Brain microvascular endothelial cell (primary cell): ENCODE data around the gene SIN3B.
A peak's percentile ranks its signal among the peaks of the same experiment; 100 is the strongest.

Experiments used
- DNase-seq: peaks from one replicate; pipeline ENCODE4 v3.0.0-alpha.2; 2020
- H3K27ac ChIP-seq: fragments of 250-450 bp; sonication (Bioruptor Pico); 2 replicates; pipeline ENCODE4 v1.5.1; 2020; ENCODE audit warnings: mild to moderate bottlenecking, moderate library complexity
- H3K27me3 ChIP-seq: fragments of 250-450 bp; sonication (Bioruptor Pico); replicated peaks from 2 replicates; pipeline ENCODE4 v1.5.1; 2020; ENCODE audit warnings: mild to moderate bottlenecking
- H3K36me3 ChIP-seq: fragments of 250-450 bp; sonication (Bioruptor Pico); replicated peaks from 2 replicates; pipeline ENCODE4 v1.5.1; 2020; ENCODE audit warnings: mild to moderate bottlenecking
- H3K4me3 ChIP-seq: 2 replicates; pipeline ENCODE4 v1.5.1; 2011; ENCODE audit warnings: low read depth, mild to moderate bottlenecking, control low read depth, low read length, moderate library complexity
- in situ Hi-C: cut with HindIII; loops from 2 replicates; pipeline ENCODE4 v1.10.0; 2017; ENCODE audit warnings: low sequenced_read_pairs, low pct_ligation_motif_present
- TF ChIP-seq, protein P1 (sequence below): IDR thresholded peaks from 2 replicates; pipeline ENCODE4 v1.5.1; 2011; ENCODE audit warnings: low read depth, mild to moderate bottlenecking, moderate library complexity, low read length, control low read depth, inconsistent platforms; ENCODE audit errors: missing control alignments

Gene SIN3B

DNA sequence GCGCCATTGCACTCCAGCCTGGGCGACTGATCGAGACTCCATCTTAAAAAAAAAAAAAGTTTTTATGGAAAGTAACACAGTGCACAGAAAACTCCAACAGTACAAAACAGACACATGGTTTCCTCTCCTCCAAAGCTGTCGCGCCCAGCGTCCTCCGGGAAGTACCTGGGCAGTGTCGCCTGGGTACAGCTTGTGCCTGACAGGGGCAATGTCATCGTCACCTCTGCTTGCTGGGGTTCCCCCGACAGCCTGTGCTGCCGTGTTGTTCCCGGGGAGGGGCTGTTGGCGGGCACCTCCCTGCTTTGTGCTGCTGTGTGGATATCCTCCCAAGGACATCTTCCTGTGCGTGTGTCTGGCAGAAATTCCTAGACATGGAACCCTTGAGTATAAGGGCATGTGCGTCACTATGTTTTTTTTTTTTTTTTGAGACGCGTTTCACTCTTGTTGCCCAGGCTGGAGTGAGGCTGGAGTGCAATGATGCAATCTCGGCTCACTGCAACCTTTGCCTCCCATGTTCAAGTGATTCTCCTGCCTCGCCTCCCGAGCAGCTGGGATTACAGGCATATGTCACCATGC lies 57.2 kb downstream of the SIN3B start:
- TF ChIP-seq, protein P1, sequence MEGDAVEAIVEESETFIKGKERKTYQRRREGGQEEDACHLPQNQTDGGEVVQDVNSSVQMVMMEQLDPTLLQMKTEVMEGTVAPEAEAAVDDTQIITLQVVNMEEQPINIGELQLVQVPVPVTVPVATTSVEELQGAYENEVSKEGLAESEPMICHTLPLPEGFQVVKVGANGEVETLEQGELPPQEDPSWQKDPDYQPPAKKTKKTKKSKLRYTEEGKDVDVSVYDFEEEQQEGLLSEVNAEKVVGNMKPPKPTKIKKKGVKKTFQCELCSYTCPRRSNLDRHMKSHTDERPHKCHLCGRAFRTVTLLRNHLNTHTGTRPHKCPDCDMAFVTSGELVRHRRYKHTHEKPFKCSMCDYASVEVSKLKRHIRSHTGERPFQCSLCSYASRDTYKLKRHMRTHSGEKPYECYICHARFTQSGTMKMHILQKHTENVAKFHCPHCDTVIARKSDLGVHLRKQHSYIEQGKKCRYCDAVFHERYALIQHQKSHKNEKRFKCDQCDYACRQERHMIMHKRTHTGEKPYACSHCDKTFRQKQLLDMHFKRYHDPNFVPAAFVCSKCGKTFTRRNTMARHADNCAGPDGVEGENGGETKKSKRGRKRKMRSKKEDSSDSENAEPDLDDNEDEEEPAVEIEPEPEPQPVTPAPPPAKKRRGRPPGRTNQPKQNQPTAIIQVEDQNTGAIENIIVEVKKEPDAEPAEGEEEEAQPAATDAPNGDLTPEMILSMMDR = no peak
- Histone ChIP-seq H3K27me3 (no peaks in the 10 kb centered on the region), H3K4me3 (no peak overlapping the region), H3K36me3 (no peaks in the 10 kb centered on the region), H3K27ac (peak overlapping the region; percentile 90)
- DNase-seq = peak; percentile 83
- in situ Hi-C loops = no loop called here

DNA sequence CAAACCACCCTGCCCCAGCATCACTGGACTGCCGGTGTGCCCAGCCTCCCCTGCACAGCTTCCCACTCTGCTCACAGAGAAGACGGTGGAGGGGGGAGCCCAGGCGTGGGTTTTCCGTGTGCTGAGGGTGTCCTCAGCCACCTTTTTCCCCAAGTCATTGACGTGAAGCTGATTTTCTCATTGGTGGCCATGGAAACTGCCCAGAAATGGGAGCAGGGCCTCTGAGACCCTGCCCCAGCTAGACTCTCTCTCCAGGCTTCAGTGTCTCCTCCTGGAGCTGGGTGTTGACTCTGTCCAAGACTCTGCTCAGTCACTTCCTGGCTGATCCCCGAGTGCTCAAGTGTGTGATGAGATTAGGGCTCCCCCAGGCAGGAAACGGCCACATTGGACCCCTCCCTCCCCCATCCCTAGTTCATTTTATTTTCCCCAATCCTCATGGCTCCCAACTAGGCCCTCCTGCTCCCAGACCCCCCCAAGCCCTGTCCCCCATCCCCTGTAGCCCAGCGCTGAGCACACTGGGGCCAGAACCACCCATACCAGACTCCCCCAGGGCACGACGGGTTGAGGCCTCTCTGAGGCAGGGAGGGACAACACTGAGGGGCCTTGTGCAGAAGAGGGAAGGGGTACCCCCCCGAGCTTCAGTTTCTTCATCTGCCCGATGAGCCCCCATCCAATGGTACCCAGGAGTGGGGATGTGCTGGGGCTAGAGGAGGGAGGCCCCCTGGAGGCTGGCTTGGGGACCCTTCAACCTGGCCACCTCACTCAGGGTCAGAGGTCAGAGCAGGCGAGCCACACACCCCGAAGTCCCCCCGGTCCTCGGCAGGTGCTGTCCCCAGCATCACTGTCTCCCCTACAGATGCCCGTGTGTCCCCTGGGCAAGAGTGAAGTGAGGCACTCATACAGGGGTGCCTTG lies 58.4 kb downstream of the SIN3B start:
- H3K4me3 ChIP-seq = no peak overlapping the region
- H3K36me3 ChIP-seq = no peaks in the 10 kb centered on the region
- TF ChIP-seq, protein P1 = no peak
- H3K27me3 ChIP-seq = no peaks in the 10 kb centered on the region
- in situ Hi-C loops = no loop called here
- DNase-seq = no peak
- H3K27ac ChIP-seq = peak overlapping the region; percentile 90

DNA sequence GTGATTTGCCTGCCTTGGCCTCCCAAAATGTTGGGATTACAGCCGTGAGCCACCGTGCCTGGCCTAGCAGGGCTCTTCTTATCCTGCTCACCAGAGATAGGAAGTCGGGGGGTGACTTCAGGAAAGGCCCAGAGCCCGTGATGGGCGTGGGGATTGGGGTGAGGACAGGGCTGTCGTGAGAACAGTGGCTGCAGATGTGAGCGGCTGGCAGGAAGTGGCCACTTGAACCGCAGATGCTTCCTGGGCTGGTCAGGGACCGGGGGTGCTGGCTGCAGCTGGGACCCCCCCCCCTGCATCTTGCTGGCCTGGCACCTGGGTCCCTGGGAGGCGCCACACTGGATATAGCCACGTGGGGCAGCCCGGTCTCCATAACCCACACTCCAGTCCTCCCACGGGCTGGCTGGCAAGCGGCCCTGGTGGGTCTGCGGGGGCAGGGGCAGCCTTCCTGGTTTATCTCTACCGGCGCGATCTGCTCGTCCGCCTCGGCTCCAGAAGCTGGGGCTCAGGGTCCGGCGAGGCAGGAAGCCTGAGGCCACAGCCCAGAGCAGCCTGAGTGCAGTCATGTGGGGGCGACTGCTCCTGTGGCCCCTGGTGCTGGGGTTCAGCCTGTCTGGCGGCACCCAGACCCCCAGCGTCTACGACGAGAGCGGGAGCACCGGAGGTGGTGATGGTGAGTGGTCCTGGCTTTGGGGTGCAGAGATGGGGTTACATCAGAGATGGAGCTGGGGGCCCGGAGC lies 59.6 kb downstream of the SIN3B start, which contains the start of gene F2RL3:
F2RL3 (plus strand) TSS at position 371 of the 737 bp plus-strand sequence; CDS start at position 562, 191 bp downstream.
- H3K36me3 ChIP-seq = no peaks in the 10 kb centered on the region
- H3K27ac ChIP-seq = peak within 1 kb of the TSS; percentile 18
- peak; percentile 40 for DNase-seq
- TF ChIP-seq, protein P1 = no peak
- H3K4me3 ChIP-seq = no peak within 1 kb of the TSS
- in situ Hi-C loops = no loop called here
- H3K27me3 ChIP-seq = no peaks in the 10 kb centered on the region

GRCh38 chr19:16889366-16889882 lies 60.2 kb downstream of the SIN3B start:
- DNase-seq = no peak
- in situ Hi-C loops = no loop called here
- Histone ChIP-seq H3K27me3 (no peaks in the 10 kb centered on the region), H3K36me3 (no peaks in the 10 kb centered on the region), H3K27ac (no peak overlapping the region), H3K4me3 (no peak overlapping the region)
- TF ChIP-seq, protein P1 = no peak

DNA sequence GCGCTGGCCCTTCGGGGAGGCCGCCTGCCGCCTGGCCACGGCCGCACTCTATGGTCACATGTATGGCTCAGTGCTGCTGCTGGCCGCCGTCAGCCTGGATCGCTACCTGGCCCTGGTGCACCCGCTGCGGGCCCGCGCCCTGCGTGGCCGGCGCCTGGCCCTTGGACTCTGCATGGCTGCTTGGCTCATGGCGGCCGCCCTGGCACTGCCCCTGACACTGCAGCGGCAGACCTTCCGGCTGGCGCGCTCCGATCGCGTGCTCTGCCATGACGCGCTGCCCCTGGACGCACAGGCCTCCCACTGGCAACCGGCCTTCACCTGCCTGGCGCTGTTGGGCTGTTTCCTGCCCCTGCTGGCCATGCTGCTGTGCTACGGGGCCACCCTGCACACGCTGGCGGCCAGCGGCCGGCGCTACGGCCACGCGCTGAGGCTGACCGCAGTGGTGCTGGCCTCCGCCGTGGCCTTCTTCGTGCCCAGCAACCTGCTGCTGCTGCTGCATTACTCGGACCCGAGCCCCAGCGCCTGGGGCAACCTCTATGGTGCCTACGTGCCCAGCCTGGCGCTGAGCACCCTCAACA lies 60.8 kb downstream of the SIN3B start:
- H3K27ac ChIP-seq = no peak overlapping the region
- TF ChIP-seq, protein P1 = no peak
- H3K27me3 ChIP-seq = no peaks in the 10 kb centered on the region
- no peak overlapping the region for H3K4me3 ChIP-seq
- DNase-seq = no peak
- in situ Hi-C loops = no loop called here
- H3K36me3 ChIP-seq = no peaks in the 10 kb centered on the region
